ENCODE results near the gene TMC8.

DNA sequence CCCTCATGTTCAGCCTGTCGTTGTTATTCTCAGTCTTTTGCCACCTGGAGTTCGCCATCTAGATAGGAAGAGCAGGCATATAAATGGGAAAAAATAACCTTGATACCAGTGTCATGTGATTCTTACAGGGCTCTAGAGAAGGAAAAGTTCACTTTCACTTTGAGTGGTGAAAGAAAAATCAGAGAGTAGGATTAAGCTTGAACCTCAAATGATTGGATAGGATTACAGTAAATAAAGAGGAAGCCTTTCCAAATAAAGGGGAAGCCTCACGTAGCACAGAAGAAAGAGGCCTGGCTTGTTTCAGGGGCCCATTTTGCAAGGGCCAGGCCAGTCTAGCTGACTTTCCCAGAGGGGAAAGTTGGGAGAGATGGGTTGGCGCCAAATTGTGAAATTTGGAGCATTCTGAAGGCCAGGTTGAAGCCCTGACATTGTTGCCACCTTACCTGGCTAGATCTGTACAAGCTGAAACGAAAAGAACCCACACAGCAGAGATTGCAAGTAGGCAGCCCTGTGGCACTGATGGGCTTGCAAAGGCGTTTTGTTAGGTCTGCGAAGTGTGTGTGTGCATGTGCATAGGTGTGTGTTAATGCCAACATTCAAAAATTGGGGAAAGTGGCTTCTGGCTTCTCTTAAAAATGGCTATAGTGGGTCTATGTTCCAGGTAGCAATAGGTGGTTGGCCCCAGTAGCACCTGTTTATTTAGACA lies 40.8 kb upstream of the TMC8 start:
- no peak for TF ChIP-seq CTCF (IDR thresholded peaks at IDR 0.05; ENCODE audit: borderline replicate concordance, extremely low read depth, low read length, poor library complexity, severe bottlenecking)
- no peak for TF ChIP-seq EZH2 (IDR thresholded peaks at IDR 0.05; ENCODE audit: borderline replicate concordance, low read depth, low read length, severe bottlenecking)

Measured in DND-41 (cell line).